ENCODE results near the gene EHD3.

The EHD3 gene

GRCh38 chr2:31213601-31214443 is 20.1 kb upstream of the EHD3 start:
- no peak for DNase-seq (ENCODE audit: low spot score)

GRCh38 chr2:31214444-31214915 is 19.5 kb upstream of the EHD3 start:
- no peak for DNase-seq (ENCODE audit: low spot score)

DNA sequence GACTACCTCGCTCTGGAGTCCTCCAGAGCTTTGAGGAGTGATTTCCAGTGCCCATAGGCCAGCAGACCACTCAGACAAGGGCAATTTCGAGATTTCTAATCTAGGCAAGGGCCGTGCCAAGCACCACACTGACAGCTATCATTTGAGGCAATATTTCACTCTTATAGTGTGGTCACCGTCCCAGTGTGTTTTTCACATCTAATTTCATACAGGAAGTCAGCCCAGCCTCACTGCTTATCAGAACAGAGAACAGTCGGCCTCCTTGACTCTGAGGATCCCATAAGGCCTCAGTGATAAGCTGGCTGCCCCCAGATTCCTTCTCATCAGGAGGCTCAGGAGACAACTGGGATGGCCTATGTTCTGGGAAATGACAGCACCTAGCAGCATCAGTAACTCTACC is 17.2 kb upstream of the EHD3 start:
- no peak for DNase-seq (ENCODE audit: low spot score)

GRCh38 chr2:31217465-31218200 is 16.3 kb upstream of the EHD3 start, which contains the start of gene CAPN14:
Gene CAPN14, minus strand, starts transcription at chr2:31217515. Its CDS starts 12,068 bp downstream, at chr2:31205447.
- peak; percentile 58 for DNase-seq (ENCODE audit: low spot score)

DNA sequence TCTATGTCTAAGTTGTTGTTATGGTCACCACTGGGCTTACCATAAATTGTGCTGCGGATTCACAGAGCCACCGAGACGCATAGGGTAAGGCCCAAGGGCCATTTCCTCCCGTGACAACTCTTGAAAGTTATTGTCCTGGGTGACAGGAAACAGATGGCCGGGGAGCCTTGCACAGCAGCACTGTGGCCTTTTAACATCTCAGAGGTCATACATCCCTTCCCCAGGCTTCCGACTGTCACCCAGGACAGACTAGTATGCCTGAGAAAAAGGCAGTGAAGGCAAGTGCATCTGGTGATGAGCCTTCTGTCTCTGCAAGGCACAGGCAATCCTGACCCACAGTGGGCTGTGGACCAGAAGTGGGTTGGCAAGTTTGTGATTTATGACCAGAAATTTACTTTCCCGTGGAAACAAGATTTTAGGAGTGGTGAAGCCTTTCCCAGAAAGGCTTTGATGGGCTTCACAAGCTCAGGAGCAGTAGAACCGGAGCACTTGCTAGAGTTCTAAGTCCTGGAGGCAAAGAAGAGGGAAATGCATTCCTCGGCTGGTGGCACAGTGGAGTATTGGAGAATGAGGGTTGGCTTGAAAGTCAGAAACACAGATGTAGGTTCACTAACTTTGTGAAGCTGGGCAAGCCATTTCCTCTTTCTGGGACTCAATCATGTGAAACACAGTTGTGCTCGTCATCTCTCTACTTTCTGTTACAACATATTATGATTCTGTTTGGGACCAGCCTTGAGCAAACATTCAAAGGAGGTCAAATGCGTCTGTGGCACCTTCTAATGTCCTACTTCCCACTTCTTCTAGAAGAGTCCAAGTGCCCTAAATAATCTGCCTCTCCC is 14.6 kb upstream of the EHD3 start:
- DNase-seq (ENCODE audit: low spot score): peak; percentile 63

DNA sequence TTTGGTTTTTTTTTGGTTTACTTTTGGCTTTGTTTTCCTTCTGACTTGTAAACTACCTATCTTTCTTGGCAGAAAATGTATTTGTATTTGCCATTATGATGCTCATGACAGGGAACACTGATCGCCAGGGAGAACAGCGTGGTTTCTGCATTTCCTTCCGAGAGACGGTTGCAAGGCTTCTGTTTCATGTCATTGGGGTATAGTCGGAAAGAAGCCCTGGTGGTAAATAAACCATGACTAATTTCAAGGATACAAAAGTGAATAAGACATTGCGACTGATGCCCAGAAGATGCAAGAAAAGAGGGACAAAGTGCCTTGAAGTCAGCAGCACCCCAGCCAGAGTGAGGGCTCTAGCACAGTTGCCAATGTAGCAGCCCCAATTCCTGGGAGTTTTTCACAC is 12.4 kb upstream of the EHD3 start:
- DNase-seq (ENCODE audit: low spot score): no peak

DNA sequence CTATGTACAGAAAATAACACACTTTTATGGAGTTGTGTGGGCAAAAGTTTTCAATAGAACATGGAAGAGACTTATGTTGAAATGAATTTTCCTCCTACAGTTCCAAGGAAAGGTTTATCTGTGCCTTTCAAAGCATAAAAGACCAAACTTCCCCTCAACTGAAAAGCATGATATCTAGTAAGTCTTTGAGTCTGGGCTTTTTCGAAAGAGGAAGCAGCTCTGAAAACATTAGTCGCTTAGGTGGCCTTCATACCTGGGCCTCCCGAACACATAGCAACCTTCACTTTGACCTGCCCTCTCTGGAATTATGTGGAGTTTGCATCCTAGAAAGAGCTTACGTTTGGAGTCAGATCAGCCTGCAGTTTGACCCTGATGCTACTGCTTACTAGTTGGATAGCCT is 11.9 kb upstream of the EHD3 start:
- DNase-seq (ENCODE audit: low spot score): no peak

DNA sequence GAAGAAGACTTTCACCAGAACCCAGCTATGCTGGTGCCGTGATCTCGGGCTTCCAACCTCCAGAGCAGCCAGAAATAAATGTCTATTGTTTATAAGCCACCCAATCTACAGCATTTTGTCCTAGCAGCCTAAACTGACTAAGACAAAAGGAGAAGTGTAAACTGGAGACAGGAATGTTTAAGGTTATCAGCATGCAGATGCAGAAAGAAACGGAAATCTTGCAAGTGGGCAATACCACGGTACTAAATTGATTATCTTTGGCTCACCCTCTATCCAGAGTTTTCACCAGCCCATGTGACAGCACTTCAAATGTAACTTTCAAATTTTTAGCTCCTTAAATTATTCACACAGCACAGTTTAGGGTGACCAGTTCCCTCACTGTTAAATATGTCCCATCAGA is 10.9 kb upstream of the EHD3 start:
- DNase-seq (ENCODE audit: low spot score): no peak

DNA sequence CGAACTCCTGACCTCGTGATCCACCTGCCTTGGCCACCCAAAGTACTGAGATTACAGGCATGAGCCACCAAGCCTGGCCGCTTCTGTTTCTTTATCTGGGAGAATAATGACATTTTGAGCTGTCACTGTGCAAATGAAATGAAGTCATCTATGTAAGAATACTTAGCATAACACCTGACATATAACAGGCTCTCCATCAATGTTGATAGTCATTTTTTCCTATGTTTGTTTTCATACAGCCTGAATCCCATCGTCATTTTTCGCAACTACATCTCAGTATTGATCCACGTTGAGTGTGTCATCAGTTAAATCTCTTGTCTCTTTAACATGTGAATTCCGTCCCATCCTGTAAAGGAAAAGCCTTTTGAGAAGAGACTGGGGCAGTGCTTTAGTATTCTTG is 10.2 kb upstream of the EHD3 start:
- DNase-seq (ENCODE audit: low spot score): no peak

GRCh38 chr2:31226266-31226665 is 7.7 kb upstream of the EHD3 start:
- DNase-seq (ENCODE audit: low spot score): no peak

- DNase-seq (ENCODE audit: low spot score): no peak
Measured at GRCh38 chr2:31227110-31227509, 6.8 kb upstream of the EHD3 start.

DNA sequence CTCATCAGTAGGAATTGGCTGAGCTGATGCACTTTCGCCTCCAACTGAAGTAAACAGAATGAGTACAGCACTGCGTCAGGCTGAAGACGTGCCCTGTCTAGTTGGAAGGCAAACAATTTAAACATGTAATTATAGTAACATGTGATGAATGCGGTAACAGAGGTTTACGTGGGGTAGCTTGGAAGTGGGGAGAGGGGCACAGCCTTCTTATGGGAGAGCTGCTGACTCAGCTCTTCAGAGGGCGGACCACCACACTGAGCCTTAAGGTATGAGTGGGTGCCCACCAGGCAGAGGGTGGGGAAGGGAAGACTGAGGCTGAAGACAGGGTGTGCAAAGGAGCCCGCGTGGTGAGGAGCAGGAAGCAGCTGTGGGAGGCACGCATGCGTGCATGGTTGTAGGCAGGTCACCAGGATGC is 6.2 kb upstream of the EHD3 start:
- no peak for DNase-seq (ENCODE audit: low spot score)

DNA sequence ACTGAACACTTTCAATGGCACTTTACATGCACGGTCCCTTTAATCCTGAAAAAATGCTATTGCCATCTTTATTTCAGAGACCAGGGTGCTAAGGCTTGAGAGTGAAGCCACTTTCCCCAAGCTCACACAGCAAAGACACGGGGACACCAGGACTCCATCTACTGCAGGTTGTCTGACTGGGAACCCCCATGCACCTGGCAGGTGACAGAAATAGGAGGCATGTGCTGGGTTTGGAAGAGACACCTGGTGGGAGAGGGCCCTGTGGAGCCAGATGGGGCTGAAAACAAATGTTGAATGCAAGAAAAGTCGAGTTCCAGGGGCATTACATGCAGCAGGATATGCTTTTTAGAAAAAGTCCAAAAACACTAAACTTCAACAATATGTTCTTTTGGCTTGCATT is 5.2 kb upstream of the EHD3 start:
- DNase-seq (ENCODE audit: low spot score): no peak

- no peak for DNase-seq (ENCODE audit: low spot score)
Measured at GRCh38 chr2:31230751-31231150, 3.2 kb upstream of the EHD3 start.

DNA sequence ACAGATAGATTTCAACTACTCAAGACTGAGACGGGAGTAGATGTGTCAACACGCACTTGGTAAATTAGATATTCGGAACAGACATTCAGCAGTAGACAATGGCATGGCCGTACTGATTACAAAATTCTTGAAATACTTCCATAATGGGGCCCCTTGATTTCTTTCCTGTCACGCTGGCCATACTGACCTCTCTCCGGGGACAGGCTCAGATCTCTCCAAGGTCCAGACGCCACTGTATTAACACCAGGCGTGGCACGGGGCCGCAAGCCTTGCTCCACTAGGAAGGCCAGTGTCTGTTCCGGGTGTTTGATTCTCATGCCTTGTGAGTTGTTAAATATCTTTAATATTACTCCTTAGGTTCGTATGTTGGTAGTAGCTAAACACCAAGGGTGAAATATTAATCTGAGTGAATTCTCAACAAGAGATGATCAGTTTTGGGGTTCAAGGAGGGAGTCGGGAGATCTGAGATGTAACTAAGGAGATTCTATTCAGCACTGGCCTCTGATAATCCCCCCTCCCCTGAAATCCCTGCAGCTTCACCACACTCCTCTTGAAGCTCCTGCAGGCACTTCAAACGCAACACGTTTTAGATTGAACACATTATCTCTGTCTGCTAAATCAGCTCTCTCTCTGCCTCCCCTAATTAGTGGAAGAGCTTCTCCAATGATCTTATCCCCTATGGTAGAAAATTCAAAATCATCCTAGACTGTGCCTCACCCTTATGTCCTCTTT is 2.2 kb upstream of the EHD3 start:
- no peak for DNase-seq (ENCODE audit: low spot score)

GRCh38 chr2:31232586-31232985 is 1.4 kb upstream of the EHD3 start:
- no peak for DNase-seq (ENCODE audit: low spot score)

- peak; percentile 37 for DNase-seq (ENCODE audit: low spot score)
Measured at GRCh38 chr2:31233231-31233630, 721 bp upstream of the EHD3 start.

DNA sequence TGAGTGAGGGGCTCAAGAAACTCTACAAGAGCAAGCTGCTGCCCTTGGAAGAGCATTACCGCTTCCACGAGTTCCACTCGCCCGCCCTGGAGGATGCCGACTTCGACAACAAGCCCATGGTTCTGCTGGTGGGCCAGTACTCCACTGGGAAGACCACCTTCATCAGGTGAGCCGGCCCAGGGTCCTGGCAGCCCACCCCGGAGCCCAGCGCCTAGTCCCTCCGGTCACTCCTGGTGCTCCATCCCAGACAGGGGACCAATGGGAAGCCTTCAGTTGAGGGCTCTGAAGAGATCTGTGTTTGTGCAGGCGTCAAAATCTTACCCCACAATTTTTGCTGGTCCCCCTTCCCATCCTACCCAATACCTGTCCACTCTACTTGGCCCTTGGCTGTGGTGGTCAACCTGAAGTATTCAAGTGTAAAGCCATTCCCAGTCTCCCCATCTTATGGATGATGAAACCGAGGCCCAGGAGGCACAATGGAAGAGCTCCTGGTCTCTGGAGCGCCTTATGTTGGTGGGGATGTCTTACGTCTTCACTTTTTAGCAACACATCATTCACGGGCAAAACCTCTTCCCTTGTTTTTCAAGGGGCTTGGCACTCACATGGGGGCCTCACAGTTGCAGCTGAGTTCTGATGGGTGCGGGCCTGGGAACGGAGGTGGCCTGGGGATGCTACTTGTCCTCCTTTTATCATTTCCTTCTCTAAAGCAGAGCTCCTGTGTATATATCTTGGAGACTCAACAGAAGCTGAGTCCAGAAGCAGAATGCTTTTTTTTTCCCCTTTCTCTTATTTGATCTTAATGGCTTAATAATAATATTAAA is 941 bp downstream of the EHD3 start:
- no peak for DNase-seq (ENCODE audit: low spot score)

DNA sequence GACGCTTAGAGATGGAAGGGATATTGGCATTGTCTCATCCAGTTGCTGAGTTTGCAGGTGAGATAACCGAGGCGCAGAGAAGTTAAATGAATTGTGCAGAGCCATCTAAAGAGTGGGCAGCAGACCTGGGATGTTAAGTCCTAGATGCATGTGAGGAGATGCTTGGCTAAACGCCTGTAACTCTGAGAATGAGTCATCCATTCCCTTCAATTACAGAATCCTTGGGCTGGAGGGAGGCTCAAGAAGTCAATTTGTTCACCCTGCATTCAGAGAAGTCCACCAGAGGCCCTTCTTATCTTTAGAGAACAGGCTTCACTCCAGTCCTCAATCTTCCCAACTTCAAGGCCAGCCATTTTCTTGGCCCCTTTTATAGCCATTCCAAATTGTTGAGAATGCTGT is 1.6 kb downstream of the EHD3 start:
- DNase-seq (ENCODE audit: low spot score): peak; percentile 68

- DNase-seq (ENCODE audit: low spot score): no peak
Measured at GRCh38 chr2:31236433-31237205, 2.7 kb downstream of the EHD3 start.
